GM18507 (cell line): ENCODE results near the gene PDE6C.

Experiments used
- DNase-seq: peaks from one replicate; pipeline ENCODE4 v3.0.0; 2011; ENCODE audit warnings: low read depth; ENCODE audit not compliant: insufficient read length; ENCODE audit errors: extremely low spot score
- FAIRE-seq: peaks from 2 replicates; lab custom pipeline; 2011; peaks lifted over from hg19 to GRCh38; lab: Jason Lieb, UNC

PDE6C gene

GRCh38 chr10:93593254-93593653 is 19.1 kb upstream of the PDE6C start:
- no peak for FAIRE-seq
- no peak for DNase-seq

- FAIRE-seq (no peak), DNase-seq (no peak)
Observed at GRCh38 chr10:93593749-93594148, 18.6 kb upstream of the PDE6C start.

- DNase-seq, result no peak
- no peak for FAIRE-seq
Observed at GRCh38 chr10:93594518-93594917, 17.8 kb upstream of the PDE6C start.

GRCh38 chr10:93595378-93596161 is 16.8 kb upstream of the PDE6C start:
- DNase-seq (no peak), FAIRE-seq (no peak)

- no peak for FAIRE-seq
- DNase-seq, result no peak
Observed at GRCh38 chr10:93596539-93596938, 15.8 kb upstream of the PDE6C start.

GRCh38 chr10:93597075-93597599 is 15.2 kb upstream of the PDE6C start:
- FAIRE-seq (no peak), DNase-seq (no peak)

GRCh38 chr10:93598157-93598556 is 14.2 kb upstream of the PDE6C start:
- FAIRE-seq, result no peak
- DNase-seq, result no peak

GRCh38 chr10:93599335-93599734 is 13.0 kb upstream of the PDE6C start:
- DNase-seq, result no peak
- FAIRE-seq, result no peak

GRCh38 chr10:93599778-93600177 is 12.6 kb upstream of the PDE6C start:
- DNase-seq (no peak), FAIRE-seq (no peak)

- no peak for FAIRE-seq
Observed at GRCh38 chr10:93600446-93601145, 11.7 kb upstream of the PDE6C start.

GRCh38 chr10:93601146-93601773 is 11.1 kb upstream of the PDE6C start, which contains the start of gene RBP4:
Gene RBP4, minus strand, starts transcription at chr10:93601235. Its CDS starts 207 bp downstream, at chr10:93601028.
- DNase-seq, result no peak

More at GRCh38 chr10:93600446-93601145, 11.7 kb upstream of the PDE6C start:
- DNase-seq, result no peak

GRCh38 chr10:93601774-93602162 is 10.6 kb upstream of the PDE6C start:
- DNase-seq (no peak), FAIRE-seq (no peak)

More at GRCh38 chr10:93601146-93601773, 11.1 kb upstream of the PDE6C start, which contains the start of gene RBP4:
- no peak for FAIRE-seq

GRCh38 chr10:93603023-93603422 is 9.3 kb upstream of the PDE6C start:
- FAIRE-seq, result no peak
- no peak for DNase-seq

GRCh38 chr10:93604146-93604545 is 8.2 kb upstream of the PDE6C start:
- no peak for FAIRE-seq
- no peak for DNase-seq

GRCh38 chr10:93608421-93608820 is 3.9 kb upstream of the PDE6C start:
- DNase-seq (no peak), FAIRE-seq (no peak)

- FAIRE-seq, result no peak
- no peak for DNase-seq
Observed at GRCh38 chr10:93613126-93613525, 789 bp downstream of the PDE6C start.

- no peak for DNase-seq
- FAIRE-seq, result no peak
Observed at GRCh38 chr10:93614101-93614825, 1.9 kb downstream of the PDE6C start.

GRCh38 chr10:93615576-93616235 is 3.4 kb downstream of the PDE6C start:
- DNase-seq (no peak), FAIRE-seq (no peak)

- DNase-seq, result no peak
- no peak for FAIRE-seq
Observed at GRCh38 chr10:93620925-93621324, 8.6 kb downstream of the PDE6C start.
